SHP77 (cell line): ENCODE results near the gene CDH16.

Experiments used
- DNase-seq, 2 experiments: peaks; one replicate each; lab custom pipeline; 2025; lab: John Stamatoyannopoulos, UW

Gene CDH16

DNA sequence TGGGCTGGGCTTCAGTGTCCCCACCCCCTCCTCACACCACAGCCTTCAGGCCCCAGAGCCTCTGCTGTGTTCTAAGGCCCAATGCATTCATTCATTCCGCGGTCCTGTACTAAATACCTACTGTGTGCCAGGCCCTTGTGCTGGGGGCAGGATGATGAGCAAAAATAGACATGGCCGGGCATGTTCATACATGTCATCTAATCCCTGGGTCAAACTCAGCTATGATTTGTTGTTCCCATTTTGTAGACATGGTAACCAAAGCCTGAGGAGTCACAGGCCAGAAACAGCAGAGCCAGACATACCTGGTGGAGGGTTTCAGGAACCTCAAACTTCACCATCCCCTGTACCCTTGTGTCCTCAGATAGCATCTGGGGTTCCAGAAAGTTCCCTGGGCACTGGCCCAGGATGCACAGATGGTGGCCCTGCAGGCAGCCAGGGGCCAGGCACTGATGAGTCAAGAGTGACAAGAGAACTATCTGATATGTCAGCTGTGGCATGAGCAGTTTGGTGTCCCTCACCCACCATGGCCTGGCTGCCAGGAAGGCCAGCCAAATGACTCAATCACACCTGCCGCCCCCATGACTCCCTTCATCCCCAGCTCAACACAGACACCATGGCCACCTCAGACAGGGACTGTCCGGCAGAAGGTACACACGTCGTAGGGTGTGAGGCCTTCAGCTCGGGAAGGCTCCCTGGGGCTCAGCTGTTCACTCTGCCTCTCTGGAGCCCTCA, 9.4 kb upstream of the CDH16 start:
- DNase-seq: no peak

DNA sequence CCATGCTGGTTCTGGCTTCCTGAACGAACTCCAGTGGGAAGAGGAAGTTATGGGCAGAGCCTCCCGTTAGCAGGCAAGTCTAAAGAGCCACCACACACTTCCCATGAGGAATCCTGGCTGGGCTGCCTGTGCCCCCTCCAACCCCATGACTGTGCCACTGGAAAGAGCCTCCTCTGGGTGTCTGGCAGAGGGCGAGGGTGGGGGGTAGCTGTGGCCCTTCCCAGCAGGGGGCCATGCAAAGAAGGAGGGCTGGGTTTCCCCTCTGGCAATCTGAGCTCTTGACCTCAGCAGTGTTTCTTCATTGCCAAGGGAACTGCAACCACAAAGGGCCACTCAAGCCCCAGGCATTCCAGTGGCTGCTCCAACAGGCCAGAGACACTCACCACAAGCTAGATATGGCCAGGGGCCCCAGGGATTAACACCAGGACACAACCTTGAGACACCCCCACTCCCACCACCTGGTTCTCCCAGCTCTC, 8.3 kb upstream of the CDH16 start:
- no peak for DNase-seq

DNA sequence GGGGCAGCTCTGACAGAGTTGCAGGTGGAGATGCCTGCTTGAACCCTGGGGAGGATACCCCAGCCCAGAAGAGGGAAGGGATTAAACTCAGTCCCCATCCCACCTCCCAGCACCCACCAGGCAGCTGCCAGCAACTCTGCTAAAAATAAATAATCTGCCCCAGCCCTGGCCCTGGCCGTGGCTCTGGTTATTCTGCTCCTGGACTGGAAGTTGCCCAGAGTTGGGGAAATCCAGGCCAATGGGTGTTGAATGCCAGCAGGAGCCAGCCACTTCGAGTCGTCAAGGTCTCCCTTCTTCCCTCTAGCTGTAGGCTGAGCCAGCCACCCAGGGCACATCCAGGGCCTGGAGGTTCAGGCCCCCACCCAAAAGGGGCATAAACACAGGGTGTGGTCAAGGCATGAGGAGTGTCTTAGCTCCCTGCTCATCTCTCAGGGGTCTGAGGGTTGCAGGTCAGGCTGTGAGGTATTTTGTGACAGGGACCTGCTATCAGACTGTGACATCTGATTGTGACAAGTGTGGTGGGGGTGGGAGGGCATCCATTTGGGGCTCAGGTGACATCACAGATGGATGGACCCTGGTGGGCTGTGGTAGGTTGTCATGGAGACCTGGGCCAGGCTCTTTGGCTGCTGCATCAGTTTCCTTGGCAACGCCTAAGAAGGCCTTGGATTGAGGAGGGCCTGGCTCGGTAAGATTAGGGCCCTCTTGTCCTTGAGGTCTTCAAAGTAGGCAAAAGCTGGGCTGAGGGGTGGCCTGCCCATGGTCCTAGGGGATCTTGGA, 7.7 kb upstream of the CDH16 start:
- DNase-seq: no peak

DNA sequence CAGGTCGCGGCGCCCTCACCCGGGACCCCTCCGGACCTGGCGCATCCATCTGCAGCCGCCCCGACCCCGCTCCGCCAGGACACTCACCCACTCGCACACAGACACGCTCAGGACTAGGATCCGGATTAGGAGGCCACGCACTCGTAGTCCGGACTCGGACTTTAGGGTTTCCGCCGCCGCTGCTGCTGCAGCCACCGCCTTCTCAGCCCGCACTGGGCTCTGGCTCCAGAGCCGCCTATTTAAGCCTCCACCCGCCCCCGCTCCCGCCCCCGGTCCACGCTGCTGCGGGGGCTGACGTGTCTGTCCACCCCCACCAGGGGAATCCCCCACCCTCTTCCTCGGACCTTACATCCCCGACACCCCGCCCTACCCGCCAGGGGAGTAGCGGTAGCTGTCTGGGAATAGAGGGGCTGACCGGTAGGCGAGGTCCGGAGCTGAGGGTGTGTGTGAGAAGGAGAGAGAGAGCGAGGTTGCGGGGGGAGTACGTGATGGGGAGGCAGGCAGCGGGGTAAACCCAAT, 6.7 kb upstream of the CDH16 start, which contains the start of gene RRAD:
Gene RRAD (minus strand): TSS at position 214 of the 519 bp plus-strand sequence. CDS start 356 bp downstream, outside the sequence.
- DNase-seq: no peak

DNA sequence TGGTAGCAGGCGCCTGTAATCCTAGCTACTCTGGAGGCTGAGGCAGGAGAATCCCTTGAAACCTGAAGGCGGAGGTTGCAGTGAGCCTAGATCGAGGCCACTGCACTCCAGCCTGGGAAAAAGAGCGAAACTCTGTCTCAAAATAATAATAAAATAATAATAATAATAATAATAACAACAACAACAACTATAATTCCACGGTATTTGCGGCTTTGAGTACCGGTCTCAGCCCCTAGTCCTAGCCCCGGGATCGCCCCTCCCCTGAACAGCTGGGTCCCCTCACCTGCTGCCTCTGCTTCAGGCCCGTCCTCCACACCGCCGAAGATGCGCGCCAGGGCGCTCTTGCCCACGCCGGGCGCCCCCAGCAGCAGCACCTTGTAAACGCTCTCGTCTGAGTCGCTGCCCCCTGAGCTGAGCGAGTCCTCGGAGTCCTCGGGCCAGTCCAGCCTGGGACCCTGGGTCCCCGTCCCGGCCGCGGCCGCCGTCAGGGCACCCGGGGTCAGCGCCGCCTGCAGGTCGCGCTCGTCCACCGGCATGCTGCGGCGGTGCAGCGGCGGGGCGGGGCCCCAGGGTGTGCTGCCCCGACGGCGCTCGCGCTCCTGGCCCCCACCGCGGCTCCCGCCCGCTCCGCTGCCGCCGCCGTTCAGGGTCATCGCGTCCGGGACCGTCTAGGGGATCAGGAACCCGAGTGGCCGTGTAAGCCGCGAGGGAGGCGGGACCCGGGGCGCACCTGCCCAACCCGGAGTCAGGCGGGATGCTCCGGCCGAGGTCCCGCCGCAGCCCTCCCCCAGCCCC, 6.0 kb upstream of the CDH16 start:
- no peak for DNase-seq

DNA sequence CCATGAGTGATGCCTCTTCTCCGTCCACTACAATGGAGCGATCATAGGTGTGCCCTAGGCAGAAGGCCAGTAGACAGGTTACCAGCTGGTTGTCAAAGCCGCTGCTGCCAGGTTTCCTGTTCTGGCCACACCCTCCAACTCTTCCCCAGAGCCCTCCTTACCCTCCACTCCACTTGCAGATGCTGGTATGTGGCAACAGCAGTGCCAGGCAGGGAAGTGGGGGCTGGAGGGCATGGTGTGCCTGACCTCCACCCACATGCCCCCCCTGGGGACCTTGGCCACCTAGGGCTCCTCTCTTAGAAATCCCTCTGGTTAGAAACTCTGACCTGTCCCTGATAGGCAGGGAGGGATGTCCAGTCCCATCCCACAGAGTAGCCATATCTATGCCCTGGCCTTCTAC, 5.2 kb upstream of the CDH16 start:
- no peak for DNase-seq

DNA sequence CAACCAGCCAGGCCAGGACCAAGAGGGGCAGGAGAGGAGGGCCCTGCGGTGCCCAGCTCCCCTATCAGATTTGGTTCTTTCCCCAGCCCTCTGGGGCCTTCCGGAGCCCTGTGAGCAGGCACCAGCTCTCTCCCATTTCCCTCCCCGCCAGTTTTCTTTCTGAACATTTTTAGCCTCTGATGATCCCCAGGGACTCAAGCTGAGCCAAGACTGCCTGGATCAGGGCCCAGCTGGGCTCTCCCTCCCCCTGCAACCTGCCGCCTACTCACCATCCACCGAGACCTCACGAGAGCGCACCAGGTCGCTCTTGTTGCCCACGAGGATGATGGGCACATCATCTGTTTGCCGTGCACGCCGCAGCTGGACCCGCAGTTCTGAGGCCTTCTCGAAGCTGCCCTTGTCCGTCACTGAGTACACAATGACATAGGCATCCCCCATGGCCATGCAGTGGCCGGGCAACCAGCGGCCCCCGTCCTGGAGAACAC, 4.6 kb upstream of the CDH16 start:
- DNase-seq: peak in 1 of 2 experiments; percentile 30

DNA sequence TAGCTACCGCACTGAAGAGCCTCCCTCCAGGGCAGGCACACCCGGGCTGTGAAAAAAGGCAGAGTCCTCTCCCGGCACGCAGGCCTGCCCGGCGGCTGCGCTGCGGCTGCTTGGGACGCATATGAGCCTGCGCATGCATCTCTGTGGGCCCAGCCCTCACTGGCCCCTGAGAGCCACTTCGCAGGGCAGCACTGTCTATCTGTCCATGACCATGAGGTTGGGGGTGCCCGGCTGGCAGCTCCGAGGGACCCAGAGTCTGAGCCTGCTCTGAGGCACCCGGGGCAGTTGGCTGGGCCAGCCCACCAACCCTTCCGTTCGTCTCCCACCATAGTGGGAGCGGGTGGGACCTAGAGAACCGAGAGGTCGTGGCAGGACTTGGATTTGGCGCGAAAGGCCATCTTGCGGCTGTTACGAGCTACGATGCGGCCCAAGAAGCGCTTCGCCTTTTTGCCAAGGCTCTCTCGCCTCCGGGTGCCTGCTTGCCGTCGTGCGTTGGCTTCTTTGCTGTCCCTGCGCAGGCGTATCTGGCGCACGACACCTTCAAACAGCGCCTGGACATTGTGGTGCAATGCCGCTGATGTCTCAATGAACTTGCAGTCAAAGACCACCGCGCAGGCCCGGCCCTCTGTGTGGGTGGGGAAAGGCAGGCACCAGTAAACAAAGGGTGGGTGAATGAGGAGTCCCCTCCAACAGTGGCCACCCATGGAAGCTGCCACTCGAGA, 3.2 kb upstream of the CDH16 start:
- DNase-seq: no peak

DNA sequence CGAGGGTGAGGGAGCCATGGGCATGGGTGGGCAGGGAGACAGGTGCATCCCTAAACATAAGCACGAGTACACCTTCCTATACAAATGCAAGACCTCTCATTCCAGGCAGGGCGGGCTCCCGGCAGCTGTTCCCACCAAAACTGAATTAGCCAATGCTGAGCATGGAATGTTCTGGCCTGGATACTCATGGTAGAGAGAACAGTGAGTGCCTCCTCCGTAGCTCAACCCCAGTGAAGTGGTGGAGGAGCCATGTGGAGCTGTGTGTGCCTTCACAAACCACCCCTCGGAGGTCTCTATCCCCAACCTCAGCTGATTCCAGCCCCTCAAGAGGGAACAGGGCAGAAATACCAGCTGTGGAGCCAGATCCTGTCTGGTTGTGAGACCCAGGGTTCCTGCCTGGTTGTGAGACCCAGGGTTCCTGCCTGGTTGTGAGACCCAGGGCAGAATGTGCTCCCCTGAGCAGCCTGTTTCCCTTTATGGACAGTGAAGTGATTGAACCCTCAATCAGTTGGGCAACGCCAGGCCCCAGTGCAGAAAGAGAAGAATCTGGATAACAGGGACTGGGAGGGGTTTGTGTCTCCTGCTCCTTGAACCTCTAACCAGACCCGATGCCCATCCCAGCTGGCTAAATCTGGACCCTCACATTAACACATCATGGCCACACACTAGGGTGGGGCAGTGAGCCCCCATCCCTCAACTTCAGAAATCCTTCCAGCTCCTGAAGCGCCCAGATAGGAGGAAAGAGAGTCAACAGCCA, 2.4 kb upstream of the CDH16 start:
- no peak for DNase-seq

DNA sequence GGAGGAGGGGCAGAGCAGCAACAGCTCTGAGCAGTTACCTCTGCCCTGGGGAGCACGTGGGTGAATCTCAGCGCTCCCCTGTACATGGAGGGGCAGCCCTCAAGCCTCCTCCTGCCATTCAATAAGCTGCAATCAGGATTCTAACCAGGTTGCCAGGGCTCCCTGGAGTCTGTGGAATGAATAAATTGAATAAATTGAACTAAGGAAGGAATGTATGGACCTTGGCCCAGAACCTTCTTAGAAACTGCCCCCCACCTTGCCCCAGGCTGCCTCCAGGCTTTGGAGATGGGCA, 1.6 kb upstream of the CDH16 start:
- DNase-seq: no peak

DNA sequence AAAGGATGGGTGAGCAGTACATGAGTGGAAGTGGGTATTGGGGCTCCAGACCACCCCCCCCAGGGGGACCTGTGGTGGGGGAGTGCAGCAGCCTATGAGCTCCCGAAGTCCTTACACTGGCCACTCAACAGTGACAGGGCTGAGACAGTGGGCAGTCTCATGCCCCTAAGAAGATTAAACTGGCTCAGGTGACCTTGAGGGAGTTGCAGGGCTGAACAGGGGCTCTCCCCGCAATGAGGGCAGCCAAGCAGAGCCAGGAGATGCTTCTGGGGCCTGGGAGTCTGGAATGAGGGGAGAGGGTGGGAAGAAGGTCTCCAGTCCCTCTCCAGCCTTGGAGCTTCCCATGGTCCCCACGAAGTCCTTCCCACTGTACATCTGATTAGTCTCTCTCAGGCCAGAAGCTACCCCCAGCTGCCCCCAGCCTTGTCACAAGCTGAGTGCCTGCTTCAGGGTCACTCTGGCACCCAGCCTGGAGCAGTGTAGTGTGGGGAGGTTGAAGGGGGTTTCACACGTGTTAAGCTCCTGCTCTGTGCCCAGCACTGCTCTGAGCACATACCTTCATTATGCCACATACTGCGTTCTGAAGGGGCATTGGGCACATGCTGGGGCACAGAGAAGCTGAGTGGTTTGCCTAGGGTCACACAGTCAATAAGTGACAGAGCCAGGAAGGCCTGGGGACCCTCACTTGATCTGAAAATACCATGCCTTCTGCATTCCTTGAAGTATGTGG, 1.0 kb upstream of the CDH16 start:
- no peak for DNase-seq

DNA sequence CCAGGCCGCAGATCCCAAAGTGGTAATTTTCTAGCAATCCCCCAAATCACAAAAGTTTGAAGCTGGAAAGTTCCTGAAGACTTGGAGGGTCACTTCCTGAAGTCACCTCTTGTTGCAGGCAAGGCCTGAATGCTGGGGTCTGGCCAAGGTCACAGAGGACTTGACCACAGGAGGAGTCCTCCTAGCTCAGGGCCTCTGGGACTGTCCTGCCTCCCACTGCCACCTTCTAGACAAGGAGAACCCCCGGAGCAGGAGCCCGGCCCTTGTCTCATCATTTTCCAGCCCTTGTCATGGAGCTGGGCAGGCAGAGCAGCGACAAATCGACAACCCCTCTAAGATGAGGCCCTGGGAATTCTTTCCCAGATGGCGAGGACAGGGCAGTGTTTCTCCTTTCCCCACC, 330 bp downstream of the CDH16 start:
- DNase-seq: no peak

DNA sequence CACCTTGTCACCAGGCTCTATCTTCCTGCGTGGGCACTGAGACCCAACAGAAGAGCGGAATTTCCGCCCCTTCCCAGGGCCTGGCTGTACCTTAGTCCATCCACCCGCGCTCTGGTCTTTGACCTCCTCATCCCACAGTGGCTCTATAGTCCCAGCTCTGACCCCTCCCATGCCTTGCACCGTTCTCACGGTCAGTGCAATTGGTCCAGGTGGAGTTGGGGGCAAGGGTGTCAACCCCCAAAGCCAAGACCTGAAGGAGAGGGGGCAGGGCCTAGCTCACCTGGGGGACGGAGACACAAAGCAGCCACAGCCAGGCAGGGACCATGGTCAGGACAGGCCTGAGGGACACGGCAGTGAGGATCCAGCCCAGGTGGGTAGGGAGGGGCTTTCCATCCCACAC, 944 bp downstream of the CDH16 start:
- no peak for DNase-seq

DNA sequence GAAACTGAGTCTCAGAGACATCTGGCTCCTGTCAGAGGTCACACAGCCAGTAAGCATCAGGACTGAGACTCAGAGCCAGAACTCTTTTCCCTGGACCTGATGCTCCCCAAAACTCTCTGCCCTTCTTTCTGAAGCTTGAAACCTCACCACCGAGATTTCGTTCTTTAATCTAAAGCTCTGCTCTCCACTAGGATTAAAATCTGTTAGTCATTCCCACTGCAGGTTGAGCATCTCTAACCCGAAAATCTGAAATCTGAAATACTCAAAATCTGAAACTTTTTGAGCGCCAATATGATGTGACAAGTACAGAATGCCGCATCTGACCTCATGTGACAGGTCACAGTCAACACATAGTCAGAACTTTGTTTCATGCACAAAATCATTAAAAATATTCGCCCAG, 2.2 kb downstream of the CDH16 start:
- no peak for DNase-seq

DNA sequence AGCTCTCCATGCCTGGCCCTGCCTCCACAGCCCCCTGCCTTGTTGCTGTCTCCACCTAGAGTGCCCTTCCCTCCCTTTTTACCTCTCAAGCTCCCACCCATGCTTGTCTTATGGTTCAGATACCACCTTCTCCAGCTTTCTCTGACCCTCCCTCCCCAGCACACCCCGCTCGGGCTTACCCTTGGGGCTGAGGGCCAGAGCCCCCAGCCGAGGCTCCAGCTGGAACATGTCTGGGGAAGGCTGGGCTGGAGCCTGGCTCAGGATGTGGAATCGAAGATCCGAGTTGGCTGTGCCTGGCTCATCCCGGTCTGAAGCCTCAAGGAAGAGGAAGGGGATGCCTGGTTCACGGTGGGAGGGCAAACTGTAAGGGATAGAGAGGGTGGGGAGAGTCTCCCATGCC, 3.6 kb downstream of the CDH16 start:
- no peak for DNase-seq

DNA sequence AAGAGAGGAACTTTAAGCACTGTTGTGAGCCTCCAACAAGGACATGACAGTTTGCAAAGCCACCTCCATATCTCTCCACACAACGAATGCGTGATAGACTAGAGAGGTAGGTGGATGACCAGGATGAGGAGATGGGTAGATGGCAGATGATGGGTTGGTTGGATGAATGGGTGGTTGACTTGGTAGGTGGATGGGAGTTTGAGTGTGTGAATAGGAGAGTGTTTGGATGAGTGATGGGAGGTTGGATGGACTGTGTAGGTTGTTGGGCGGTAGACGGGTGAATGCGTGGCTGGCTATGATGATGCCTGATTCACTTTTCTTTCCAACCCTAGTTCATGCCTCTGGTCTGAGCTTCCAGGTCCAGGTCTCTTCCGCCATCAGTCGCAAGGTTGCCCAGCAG, 4.1 kb downstream of the CDH16 start:
- DNase-seq: no peak

DNA sequence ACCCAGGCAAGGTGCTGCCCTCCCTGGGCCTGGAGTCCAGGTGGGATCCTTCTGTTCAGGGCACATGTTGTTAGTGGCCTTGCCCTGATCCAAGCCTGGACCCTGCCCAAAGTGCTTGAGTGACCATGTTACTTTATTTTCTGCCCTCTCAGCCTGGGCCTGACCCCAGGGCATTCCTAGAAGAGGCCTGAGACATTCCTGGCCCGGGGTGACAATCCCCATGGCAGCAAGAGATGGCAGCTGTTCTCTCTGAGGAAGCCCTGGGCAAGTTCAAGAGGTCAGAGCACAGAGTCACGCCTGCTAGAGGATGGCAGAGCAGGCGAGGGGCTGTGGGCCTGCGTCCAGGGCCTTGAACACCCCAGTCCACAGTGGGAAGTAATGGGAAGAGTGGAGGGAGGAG, 5.0 kb downstream of the CDH16 start:
- no peak for DNase-seq

DNA sequence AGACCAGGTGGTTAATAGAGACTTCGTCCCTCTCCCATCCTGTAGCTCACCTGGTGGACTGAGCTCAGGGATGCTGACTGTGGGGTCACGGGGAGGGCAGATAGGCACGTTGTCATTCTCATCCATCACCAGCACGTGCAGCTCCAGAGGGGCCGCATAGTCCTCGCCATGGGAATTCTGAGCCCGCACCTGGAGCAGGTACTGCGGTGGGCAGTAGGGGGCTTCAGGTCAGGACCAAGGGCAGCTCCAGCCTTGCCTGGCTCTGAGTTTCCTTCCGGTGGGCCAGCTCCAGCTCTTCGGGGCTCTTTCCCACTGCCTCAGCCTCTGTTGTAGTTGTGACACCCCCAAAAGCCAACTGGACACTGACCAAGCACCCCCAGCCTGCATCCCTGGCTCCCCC, 5.6 kb downstream of the CDH16 start:
- DNase-seq: no peak

DNA sequence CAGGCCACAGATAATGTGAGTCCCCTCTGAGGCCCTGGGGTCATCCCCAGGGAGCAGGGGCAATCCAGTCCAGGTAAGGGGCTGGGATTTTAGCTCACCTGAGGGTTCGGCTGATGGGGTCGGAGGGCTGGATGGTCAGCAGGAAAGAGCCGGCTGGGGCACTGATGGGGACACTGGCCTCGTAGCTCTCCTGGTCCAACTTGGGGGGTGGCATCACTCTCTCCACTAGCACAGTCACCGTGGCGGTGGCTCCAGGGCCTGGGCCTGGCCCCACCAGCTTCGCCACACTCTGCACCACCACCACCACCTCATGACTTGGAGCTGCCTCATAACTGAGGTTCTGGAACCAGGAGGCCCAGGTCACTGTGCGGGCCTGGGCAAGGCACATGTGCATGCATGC, 6.9 kb downstream of the CDH16 start:
- DNase-seq: no peak

DNA sequence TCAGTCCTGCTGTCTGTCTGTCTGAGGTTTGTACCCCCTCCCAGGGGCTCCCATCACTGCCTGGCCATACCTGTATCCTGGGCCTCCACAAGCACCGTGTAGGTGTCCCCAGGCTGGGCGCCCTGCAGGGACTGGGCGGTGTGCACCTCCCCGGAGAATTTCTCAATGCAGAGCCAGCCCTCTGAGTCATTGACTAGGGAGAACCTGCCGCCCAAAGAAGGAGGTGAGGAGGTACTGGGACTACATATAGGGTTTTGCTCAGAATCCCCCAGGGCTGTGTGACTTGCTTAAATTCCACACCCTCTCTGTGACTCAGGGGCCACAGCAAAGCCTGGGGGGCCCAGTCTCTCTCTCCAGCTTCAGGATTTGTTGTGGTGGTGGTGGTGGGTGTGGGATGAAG, 7.6 kb downstream of the CDH16 start:
- no peak for DNase-seq
